ENCODE data around the gene RBM22. TPM values are rescaled to one million over a fixed set of nuclear protein-coding genes. Genes with fewer than 3 reads are reported as not detected.

RBM22 gene
- total and polyA plus RNA-seq, 2 of the 8 experiments (the other 6 are each of a cell fraction or from before 2014, with no cell fraction given): 20.8 to 33.9 TPM

DNA sequence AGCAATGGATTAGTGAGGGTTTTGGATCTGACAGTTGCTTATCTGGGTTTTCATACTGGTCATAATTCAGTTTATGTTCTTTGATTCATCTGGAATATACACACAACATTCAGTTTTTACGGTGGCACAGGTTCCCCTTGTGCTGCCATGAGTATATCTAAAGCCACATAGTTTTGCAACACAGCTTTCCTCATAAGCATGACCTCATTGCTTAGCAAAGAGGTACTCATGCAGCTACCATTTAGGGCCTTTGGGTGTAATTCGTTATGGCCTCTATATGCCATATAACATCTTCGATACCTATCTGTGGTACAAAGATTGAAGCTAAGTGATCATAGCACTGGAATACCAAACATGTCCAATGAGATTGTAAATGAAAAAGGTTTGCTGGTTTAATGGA lies 2.9 kb upstream of the RBM22 start (continued):
- TF ChIP-seq, protein P1, sequence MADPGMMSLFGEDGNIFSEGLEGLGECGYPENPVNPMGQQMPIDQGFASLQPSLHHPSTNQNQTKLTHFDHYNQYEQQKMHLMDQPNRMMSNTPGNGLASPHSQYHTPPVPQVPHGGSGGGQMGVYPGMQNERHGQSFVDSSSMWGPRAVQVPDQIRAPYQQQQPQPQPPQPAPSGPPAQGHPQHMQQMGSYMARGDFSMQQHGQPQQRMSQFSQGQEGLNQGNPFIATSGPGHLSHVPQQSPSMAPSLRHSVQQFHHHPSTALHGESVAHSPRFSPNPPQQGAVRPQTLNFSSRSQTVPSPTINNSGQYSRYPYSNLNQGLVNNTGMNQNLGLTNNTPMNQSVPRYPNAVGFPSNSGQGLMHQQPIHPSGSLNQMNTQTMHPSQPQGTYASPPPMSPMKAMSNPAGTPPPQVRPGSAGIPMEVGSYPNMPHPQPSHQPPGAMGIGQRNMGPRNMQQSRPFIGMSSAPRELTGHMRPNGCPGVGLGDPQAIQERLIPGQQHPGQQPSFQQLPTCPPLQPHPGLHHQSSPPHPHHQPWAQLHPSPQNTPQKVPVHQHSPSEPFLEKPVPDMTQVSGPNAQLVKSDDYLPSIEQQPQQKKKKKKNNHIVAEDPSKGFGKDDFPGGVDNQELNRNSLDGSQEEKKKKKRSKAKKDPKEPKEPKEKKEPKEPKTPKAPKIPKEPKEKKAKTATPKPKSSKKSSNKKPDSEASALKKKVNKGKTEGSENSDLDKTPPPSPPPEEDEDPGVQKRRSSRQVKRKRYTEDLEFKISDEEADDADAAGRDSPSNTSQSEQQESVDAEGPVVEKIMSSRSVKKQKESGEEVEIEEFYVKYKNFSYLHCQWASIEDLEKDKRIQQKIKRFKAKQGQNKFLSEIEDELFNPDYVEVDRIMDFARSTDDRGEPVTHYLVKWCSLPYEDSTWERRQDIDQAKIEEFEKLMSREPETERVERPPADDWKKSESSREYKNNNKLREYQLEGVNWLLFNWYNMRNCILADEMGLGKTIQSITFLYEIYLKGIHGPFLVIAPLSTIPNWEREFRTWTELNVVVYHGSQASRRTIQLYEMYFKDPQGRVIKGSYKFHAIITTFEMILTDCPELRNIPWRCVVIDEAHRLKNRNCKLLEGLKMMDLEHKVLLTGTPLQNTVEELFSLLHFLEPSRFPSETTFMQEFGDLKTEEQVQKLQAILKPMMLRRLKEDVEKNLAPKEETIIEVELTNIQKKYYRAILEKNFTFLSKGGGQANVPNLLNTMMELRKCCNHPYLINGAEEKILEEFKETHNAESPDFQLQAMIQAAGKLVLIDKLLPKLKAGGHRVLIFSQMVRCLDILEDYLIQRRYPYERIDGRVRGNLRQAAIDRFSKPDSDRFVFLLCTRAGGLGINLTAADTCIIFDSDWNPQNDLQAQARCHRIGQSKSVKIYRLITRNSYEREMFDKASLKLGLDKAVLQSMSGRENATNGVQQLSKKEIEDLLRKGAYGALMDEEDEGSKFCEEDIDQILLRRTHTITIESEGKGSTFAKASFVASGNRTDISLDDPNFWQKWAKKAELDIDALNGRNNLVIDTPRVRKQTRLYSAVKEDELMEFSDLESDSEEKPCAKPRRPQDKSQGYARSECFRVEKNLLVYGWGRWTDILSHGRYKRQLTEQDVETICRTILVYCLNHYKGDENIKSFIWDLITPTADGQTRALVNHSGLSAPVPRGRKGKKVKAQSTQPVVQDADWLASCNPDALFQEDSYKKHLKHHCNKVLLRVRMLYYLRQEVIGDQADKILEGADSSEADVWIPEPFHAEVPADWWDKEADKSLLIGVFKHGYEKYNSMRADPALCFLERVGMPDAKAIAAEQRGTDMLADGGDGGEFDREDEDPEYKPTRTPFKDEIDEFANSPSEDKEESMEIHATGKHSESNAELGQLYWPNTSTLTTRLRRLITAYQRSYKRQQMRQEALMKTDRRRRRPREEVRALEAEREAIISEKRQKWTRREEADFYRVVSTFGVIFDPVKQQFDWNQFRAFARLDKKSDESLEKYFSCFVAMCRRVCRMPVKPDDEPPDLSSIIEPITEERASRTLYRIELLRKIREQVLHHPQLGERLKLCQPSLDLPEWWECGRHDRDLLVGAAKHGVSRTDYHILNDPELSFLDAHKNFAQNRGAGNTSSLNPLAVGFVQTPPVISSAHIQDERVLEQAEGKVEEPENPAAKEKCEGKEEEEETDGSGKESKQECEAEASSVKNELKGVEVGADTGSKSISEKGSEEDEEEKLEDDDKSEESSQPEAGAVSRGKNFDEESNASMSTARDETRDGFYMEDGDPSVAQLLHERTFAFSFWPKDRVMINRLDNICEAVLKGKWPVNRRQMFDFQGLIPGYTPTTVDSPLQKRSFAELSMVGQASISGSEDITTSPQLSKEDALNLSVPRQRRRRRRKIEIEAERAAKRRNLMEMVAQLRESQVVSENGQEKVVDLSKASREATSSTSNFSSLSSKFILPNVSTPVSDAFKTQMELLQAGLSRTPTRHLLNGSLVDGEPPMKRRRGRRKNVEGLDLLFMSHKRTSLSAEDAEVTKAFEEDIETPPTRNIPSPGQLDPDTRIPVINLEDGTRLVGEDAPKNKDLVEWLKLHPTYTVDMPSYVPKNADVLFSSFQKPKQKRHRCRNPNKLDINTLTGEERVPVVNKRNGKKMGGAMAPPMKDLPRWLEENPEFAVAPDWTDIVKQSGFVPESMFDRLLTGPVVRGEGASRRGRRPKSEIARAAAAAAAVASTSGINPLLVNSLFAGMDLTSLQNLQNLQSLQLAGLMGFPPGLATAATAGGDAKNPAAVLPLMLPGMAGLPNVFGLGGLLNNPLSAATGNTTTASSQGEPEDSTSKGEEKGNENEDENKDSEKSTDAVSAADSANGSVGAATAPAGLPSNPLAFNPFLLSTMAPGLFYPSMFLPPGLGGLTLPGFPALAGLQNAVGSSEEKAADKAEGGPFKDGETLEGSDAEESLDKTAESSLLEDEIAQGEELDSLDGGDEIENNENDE (IDR thresholded peaks at IDR 0.05; ENCODE audit: insufficient replicate concordance, low read length): no peak
- no peak for TF ChIP-seq KDM4A (IDR thresholded peaks at IDR 0.05; ENCODE audit: low read depth, low read length, severe bottlenecking)
- no peak for TF ChIP-seq CTBP2 (IDR thresholded peaks at IDR 0.05; ENCODE audit: borderline replicate concordance, insufficient read depth, insufficient read length, low read length)
- TF ChIP-seq SRF (IDR thresholded peaks at IDR 0.05; ENCODE audit: low read depth, low read length): no peak
- no peak for TF ChIP-seq ASH2L (IDR thresholded peaks at IDR 0.05; ENCODE audit: low read length)
- TF ChIP-seq BACH1 (IDR thresholded peaks at IDR 0.05; ENCODE audit: low read length): no peak
- TF ChIP-seq, protein P2, sequence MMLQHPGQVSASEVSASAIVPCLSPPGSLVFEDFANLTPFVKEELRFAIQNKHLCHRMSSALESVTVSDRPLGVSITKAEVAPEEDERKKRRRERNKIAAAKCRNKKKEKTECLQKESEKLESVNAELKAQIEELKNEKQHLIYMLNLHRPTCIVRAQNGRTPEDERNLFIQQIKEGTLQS (IDR thresholded peaks at IDR 0.05; ENCODE audit: insufficient read depth, low read depth, low read length): no peak
- no peak for TF ChIP-seq HDAC6 (IDR thresholded peaks at IDR 0.05; ENCODE audit: low read depth, low read length)
- TF ChIP-seq, protein P3, sequence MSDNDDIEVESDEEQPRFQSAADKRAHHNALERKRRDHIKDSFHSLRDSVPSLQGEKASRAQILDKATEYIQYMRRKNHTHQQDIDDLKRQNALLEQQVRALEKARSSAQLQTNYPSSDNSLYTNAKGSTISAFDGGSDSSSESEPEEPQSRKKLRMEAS (IDR thresholded peaks at IDR 0.05): no peak

Measured in H1 (cell line).